Measurements from ENCODE around the gene ATAD3C. TPM values are rescaled to one million over a fixed set of nuclear protein-coding genes. Genes with fewer than 3 reads are reported as not detected.
"Not testable (repeated sequence)": the region's sequence is repeated elsewhere in the genome, so short reads cannot be mapped to it uniquely, and the experiment has no call there.

ATAD3C gene
- total RNA-seq, 1 donor, result under 0.01 TPM

DNA sequence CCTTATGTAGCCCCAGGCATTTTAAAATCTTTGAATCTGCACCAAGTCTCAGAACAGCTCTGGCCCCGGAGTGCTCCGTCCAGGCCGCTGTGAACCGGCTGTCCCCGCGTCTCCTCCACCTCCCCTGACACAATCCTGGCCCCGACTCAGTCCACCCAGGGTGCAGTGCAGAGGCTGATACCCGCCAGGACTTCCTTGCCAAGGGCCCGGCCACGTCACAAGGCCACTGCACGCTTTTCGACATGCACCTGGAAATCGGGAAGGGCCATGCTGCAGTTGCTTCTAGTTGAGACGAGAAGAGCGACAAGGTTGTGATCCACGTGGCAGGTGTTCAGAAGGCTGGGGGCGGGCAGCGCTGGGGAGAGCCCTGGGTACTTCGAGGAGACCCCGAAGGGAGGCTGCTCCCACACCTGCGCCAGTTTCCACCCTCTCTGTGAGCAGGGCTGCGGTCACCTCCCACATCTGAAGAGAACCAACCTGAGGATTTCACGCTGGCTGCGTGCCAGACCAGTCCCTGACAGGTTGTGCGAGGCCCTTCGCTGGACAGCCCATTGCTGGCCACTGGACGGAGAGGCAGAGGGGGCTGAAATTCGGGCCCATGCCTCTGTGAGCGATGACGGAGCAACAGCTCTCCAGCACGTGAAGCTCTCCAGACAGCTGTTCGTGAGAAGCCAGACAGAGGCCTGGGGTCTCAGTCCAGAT, 7.3 kb upstream of the ATAD3C start:
- TF ChIP-seq, protein P1, sequence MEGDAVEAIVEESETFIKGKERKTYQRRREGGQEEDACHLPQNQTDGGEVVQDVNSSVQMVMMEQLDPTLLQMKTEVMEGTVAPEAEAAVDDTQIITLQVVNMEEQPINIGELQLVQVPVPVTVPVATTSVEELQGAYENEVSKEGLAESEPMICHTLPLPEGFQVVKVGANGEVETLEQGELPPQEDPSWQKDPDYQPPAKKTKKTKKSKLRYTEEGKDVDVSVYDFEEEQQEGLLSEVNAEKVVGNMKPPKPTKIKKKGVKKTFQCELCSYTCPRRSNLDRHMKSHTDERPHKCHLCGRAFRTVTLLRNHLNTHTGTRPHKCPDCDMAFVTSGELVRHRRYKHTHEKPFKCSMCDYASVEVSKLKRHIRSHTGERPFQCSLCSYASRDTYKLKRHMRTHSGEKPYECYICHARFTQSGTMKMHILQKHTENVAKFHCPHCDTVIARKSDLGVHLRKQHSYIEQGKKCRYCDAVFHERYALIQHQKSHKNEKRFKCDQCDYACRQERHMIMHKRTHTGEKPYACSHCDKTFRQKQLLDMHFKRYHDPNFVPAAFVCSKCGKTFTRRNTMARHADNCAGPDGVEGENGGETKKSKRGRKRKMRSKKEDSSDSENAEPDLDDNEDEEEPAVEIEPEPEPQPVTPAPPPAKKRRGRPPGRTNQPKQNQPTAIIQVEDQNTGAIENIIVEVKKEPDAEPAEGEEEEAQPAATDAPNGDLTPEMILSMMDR (IDR thresholded peaks at IDR 0.05; ENCODE audit: insufficient read depth, low read length), result no peak
- no peak for DNase-seq (ENCODE audit: low read depth)
- no peak overlapping the region for H3K4me3 ChIP-seq (ENCODE audit: low read depth, low read length)

DNA sequence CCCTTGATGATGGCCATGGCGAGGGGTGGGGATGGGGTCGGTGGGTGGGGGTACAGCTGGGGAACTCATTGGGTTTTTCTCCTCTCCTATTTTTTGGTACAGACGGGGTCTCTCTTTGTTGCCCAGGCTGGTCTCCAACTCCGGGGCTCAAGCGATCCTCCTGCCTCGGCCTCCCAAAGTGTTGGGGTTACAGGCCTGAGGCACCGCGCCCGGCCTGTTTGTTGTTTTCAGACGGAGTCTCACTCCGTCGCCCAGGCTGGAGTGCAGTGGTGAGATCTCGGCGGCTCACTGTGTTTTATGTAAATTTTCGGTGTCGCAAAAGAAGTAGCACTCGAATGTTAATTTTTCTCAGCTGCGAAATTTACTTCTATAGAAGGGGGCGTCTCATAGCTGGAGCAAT, 2.9 kb upstream of the ATAD3C start:
- not testable (repeated sequence) for H3K4me3 ChIP-seq (ENCODE audit: low read depth, low read length); DNase-seq (ENCODE audit: low read depth)

DNA sequence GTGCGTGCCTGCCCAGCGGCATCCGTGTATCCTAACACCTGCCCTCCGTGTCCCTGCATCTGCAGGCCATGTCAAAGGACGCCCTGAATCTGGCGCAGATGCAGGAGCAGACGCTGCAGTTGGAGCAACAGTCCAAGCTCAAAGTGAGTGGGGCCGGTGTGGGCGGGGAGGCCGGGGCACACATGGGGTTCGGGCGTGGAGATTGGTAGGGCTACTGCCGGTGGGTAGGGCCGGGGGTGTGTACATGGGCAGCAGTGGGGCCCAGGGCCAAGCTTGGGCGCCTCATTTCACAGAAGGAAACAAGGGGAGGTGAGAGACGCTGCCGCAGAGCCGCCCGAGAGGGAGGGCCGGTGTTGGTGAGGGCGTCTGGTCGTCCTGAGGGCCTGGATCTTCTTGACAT, 1.1 kb downstream of the ATAD3C start:
- not testable (repeated sequence) for DNase-seq (ENCODE audit: low read depth); H3K4me3 ChIP-seq (ENCODE audit: low read depth, low read length)

DNA sequence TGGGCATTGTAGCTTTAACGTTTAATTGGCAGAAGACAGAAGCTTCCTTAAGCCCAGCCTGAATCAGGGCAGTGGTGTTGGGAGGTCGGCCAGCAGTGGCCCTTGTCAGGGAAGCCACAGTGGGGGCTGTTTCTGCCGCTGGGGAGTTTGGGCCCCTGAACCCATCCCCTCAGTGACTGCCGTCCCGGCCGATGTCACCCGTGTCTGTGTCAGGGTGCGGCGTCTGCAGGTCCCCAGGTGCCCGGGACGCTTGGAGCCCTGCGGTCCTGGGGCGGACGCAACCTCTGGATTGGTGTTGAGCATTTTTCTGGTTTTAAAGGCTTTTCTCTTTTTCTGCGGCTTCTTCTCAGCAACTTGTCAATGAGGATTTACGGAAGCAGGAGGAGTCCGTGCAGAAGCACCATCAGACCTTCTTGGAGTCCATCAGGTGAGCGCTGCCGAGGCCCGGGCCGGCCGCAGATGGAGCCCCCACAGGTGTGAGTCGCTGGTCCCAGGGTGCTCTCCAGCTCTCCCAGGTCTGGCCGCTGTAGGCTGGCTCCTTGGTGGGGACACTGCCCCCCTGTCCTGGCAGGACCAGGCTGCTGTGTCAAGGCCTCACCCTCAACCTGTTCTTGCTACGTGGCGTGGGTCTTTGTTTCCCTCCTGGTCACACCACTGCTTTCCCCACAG, 2.3 kb downstream of the ATAD3C start:
- no peak overlapping the region for H3K4me3 ChIP-seq (ENCODE audit: low read depth, low read length)
- no peak for DNase-seq (ENCODE audit: low read depth)
- TF ChIP-seq, protein P1 (IDR thresholded peaks at IDR 0.05; ENCODE audit: insufficient read depth, low read length), result no peak

DNA sequence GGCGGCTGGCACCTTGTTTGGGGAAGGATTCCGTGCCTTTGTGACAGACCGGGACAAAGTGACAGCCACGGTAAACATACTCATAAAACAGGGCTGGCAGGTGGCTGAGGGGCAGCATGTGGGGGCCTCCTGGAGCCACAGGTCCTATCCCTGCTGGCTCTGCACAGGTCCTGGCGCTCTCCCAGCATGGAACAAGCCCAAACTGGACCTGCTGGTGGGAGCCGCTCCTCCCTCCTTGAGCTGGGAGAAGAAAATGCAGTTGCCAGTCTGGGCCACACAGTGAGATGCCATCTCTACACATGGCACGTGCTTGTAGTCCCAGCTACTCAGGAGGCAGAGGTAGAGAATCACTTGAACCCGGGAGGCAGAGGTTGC, 2.9 kb downstream of the ATAD3C start:
- not testable (repeated sequence) for H3K4me3 ChIP-seq (ENCODE audit: low read depth, low read length); DNase-seq (ENCODE audit: low read depth)

DNA sequence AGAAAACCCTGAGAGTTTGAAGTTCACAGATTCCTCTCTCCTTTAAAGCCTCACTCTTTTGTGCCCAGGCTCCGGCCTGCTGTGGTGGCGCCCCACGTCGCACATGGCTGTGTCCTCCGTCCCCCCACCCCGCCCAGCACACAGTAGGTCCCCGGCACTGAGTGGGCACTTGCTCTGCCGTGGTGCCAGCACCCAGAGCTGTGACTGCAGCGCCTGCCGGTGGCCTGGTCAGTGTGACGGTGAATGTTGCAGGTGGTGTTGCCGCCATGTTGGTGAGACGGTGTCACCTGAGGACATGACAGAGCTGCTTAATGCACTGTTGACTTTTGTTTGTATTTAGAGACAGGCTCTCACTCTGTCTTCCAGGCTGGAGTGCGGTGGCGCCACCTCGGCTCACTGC, 3.4 kb downstream of the ATAD3C start:
- H3K4me3 ChIP-seq (ENCODE audit: low read depth, low read length), result no peak overlapping the region
- TF ChIP-seq, protein P1 (IDR thresholded peaks at IDR 0.05; ENCODE audit: insufficient read depth, low read length), result no peak
- no peak for DNase-seq (ENCODE audit: low read depth)

DNA sequence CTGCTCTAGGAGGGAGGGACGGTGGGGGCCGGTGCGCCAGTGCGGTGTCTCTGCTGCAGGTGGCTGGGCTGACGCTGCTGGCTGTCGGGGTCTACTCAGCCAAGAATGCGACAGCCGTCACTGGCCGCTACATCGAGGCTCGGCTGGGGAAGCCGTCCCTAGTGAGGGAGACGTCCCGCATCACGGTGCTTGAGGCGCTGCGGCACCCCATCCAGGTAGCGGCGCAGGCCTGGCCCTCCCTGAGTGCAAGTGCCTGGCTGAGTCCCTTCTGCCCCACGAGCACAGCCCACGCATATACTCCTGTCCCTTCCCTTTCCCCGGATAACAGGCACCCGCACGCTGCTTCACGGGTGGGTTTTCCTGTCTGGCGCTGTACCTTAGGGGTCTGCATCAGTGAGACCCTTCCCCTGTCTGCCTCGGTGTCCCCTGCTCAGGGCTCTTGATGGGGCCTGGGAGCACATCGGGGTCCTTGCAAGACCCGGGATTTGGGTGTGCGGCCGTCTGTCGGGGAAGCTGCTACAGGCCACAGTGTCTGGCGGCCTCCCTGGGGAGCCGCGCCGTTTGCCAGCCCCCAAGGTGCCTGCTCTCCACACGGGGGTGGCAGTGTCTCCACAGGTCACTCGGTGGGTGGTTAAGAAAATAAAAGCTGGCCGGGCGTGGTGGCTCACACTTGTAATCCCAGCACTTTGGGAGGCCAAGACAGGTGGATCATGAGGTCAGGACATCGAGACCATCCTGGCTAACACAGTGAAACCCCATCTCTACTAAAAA, 5.0 kb downstream of the ATAD3C start:
- not testable (repeated sequence) for H3K4me3 ChIP-seq (ENCODE audit: low read depth, low read length); DNase-seq (ENCODE audit: low read depth)

DNA sequence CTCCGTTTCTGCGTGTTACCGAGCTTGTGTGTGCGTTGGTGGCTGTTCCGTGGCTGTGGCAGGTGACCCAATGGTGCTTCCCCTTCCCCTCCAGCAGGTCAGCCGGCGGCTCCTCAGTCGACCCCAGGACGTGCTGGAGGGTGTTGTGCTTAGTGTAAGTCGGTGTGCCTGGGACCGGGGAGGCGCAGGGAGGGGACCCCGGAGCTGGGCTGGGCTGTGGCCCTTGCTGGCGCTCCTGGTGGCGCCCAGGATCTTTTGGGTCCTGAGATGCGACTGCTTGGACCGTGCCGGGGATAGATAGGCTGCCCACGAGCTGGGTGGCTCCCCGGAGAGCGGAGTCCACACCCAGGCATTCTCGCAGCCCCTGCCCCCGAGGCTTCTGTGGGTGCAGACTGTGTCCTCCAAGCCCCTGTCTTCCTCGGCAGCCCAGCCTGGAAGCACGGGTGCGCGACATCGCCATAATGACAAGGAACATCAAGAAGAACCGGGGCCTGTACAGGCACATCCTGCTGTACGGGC, 5.9 kb downstream of the ATAD3C start:
- DNase-seq (ENCODE audit: low read depth), result no peak
- no peak overlapping the region for H3K4me3 ChIP-seq (ENCODE audit: low read depth, low read length)
- TF ChIP-seq, protein P1 (IDR thresholded peaks at IDR 0.05; ENCODE audit: insufficient read depth, low read length), result no peak

DNA sequence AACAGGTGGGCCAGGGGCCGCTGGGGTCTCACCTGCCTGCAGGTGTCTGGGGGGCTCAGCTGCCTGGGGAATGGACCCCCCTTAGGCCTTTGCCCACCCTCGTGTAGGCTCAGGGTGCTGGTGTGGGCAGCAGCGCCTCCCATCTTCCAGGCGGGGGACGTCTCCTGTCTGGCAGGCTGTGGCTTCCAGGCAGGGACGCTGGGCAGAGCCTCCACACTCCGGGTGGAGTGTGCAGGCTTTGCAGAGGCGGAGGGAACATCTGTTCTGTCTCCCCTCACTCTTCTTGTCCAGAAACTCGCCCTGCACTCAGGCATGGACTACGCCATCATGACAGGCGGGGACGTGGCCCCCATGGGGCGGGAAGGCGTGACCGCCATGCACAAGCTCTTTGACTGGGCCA, 6.4 kb downstream of the ATAD3C start:
- H3K4me3 ChIP-seq (ENCODE audit: low read depth, low read length); DNase-seq (ENCODE audit: low read depth): not testable (repeated sequence)

DNA sequence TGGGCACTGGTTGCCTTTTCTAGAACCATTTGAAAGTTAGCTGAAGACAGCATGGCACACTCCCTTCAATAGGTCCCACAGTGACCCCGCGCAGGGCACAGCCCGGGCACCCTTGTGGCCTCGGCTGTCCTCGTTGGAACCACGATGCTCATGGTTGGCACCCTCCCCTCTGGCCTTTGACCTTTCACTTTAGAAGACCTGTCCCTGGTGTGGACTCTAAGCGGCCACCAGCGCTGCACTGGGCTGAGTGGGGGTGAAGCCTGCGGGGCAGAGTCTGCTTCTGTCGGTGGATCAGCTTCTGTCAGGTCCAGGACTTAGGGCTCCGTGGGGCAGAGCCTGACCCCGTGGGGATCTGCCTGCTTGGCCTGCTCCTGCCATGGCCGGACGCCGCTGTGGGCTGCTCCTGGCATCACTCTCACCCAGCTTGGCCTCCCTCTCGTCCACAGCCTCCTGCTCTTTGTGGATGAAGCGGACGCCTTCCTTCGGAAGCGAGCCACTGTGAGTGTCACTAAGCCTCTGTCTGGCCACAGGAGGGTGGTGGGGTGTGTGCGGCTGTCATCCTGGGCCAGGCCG, 7.3 kb downstream of the ATAD3C start:
- H3K4me3 ChIP-seq (ENCODE audit: low read depth, low read length); DNase-seq (ENCODE audit: low read depth): not testable (repeated sequence)

DNA sequence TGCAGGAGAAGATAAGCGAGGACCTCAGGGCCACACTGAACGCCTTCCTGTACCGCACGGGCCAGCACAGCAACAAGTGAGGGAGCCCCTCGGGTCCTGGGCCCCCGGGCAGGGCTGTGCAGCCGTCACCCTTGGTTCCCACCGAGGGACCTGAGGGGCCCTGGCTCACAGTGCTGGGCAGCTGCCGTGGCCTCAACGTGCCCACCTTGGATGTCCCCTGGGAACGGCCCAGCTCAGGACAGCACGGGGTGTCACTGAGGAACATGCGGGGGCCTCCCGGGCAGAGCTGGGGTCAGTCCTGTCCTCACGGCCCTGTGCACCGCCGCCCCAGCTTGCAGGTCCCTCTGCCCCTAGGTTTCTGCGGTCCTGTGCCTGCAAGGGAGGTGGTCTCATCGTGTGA, 9.7 kb downstream of the ATAD3C start:
- H3K4me3 ChIP-seq (ENCODE audit: low read depth, low read length); DNase-seq (ENCODE audit: low read depth): not testable (repeated sequence)

DNA sequence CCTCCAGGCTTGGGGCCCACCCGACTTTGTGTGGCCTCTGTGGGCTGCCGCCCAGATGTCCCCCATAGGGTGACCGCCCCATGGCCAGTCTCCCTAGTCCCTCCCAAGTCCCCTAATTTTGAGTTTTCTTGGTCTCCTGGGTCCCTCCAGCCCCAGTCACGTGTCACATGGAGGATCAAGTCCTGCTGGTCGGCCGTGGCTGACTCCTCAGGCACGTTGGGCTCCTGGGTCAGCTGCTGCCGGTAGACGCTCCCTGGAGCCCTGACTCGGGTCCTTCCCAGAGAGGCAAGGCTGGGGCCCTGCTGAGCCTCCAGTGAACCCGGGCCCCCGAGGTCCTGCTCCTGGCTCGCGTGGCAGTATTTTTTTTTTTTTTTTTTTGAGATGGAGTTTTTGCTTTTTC, 10.2 kb downstream of the ATAD3C start:
- not testable (repeated sequence) for H3K4me3 ChIP-seq (ENCODE audit: low read depth, low read length); DNase-seq (ENCODE audit: low read depth)

Data from fibroblast of the aortic adventitia (primary cell).